ENCODE measurements around the gene ENO3.

GRCh38 chr17:4908711-4909496 is 42.0 kb upstream of the ENO3 start:
- TF ChIP-seq, protein P1, sequence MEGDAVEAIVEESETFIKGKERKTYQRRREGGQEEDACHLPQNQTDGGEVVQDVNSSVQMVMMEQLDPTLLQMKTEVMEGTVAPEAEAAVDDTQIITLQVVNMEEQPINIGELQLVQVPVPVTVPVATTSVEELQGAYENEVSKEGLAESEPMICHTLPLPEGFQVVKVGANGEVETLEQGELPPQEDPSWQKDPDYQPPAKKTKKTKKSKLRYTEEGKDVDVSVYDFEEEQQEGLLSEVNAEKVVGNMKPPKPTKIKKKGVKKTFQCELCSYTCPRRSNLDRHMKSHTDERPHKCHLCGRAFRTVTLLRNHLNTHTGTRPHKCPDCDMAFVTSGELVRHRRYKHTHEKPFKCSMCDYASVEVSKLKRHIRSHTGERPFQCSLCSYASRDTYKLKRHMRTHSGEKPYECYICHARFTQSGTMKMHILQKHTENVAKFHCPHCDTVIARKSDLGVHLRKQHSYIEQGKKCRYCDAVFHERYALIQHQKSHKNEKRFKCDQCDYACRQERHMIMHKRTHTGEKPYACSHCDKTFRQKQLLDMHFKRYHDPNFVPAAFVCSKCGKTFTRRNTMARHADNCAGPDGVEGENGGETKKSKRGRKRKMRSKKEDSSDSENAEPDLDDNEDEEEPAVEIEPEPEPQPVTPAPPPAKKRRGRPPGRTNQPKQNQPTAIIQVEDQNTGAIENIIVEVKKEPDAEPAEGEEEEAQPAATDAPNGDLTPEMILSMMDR (conservative IDR thresholded peaks at IDR 0.05; ENCODE audit: low read length) = peak; percentile 79
- TF ChIP-seq EZH2phosphoT487 (IDR thresholded peaks at IDR 0.05; ENCODE audit: borderline replicate concordance, low read depth, low read length) = no peak

All from OCI-LY7 (cell line).